Type B pancreatic cell (in vitro differentiated cells): ENCODE data around the gene CDH18. TPM values are rescaled to one million over a fixed set of nuclear protein-coding genes. Genes with fewer than 3 reads are reported as not detected.

Source experiments
- DNase-seq: peaks from one replicate; pipeline ENCODE4 v3.0.0; 2021; ENCODE audit warnings: mixed read lengths; ENCODE audit not compliant: unreplicated experiment; ENCODE audit errors: extremely low spot score
- H3K27ac Mint-ChIP-seq: 2 replicates; pipeline ENCODE4 v1.8.0; 2021; ENCODE audit warnings: mild to moderate bottlenecking, mixed read lengths
- H3K27me3 Mint-ChIP-seq: 2 replicates; pipeline ENCODE4 v1.8.0; 2021; ENCODE audit warnings: mixed read lengths
- H3K36me3 Mint-ChIP-seq: 2 replicates; pipeline ENCODE4 v1.8.0; 2021; ENCODE audit warnings: mixed read lengths
- H3K4me1 Mint-ChIP-seq: one replicate; pipeline ENCODE4 v1.8.0; 2021; ENCODE audit warnings: mixed read lengths; ENCODE audit not compliant: unreplicated experiment
- H3K4me3 Mint-ChIP-seq: 2 replicates; pipeline ENCODE4 v1.8.0; 2021; ENCODE audit warnings: mild to moderate bottlenecking, mixed read lengths
- H3K9me3 Mint-ChIP-seq: 2 replicates; pipeline ENCODE4 v1.8.0; 2021; ENCODE audit warnings: mixed read lengths
- total RNA-seq: library from RNA; stranded (reverse); gene quantifications from 2 replicates; pipeline ENCODE4 v1.2.1, GENCODE V29; 2021; ENCODE audit warnings: low replicate concordance
- TF ChIP-seq, protein P1 (sequence below): fragments of 200-600 bp; sonication (generic); conservative IDR thresholded peaks from 2 replicates; pipeline ENCODE4 v1.5.0; 2021; ENCODE audit warnings: antibody characterized with exemption, mild to moderate bottlenecking

Gene CDH18
- total RNA-seq, 1 donor from 2014 or later, result 20.2 TPM

GRCh38 chr5:19988457-19988856, 457 bp upstream of the CDH18 start:
- no peak for DNase-seq
- TF ChIP-seq, protein P1, sequence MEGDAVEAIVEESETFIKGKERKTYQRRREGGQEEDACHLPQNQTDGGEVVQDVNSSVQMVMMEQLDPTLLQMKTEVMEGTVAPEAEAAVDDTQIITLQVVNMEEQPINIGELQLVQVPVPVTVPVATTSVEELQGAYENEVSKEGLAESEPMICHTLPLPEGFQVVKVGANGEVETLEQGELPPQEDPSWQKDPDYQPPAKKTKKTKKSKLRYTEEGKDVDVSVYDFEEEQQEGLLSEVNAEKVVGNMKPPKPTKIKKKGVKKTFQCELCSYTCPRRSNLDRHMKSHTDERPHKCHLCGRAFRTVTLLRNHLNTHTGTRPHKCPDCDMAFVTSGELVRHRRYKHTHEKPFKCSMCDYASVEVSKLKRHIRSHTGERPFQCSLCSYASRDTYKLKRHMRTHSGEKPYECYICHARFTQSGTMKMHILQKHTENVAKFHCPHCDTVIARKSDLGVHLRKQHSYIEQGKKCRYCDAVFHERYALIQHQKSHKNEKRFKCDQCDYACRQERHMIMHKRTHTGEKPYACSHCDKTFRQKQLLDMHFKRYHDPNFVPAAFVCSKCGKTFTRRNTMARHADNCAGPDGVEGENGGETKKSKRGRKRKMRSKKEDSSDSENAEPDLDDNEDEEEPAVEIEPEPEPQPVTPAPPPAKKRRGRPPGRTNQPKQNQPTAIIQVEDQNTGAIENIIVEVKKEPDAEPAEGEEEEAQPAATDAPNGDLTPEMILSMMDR, result no peak
- Mint-ChIP-seq H3K36me3 (no peaks in the 10 kb centered on the region), H3K4me1 (peaks cover 8% of the 10 kb centered on the region), H3K27ac (no peak overlapping the region), H3K9me3 (no peaks in the 10 kb centered on the region), H3K27me3 (peaks cover 56% of the 10 kb centered on the region), H3K4me3 (peak overlapping the region; percentile 85)

DNA sequence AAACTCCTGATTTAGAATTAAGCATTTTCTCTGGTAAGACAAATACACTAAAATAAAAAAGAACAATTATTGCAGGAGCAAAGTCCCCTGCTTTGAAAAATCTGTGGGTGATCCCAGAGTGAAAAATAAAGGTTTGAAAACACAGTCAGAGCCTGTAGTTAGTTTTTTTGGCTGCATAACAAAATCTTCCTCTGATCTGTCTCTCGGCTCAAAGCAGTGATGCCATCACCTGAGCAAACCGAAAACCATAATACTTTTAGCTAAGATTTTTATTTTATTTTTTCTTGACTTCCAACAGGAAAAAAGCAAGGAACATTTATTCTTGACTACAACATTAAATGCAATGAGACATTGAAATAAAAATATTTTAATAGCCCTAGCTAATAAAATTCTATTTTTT, 1.2 kb downstream of the CDH18 start:
- TF ChIP-seq, protein P1, result no peak
- Mint-ChIP-seq H3K4me3 (no peak overlapping the region), H3K27me3 (peaks cover 56% of the 10 kb centered on the region), H3K4me1 (peaks cover 8% of the 10 kb centered on the region), H3K9me3 (no peaks in the 10 kb centered on the region), H3K36me3 (no peaks in the 10 kb centered on the region), H3K27ac (no peak overlapping the region)
- DNase-seq, result no peak

- Mint-ChIP-seq H3K4me3 (no peak overlapping the region), H3K27ac (no peak overlapping the region), H3K36me3 (no peaks in the 10 kb centered on the region), H3K9me3 (no peaks in the 10 kb centered on the region), H3K4me1 (peaks cover 8% of the 10 kb centered on the region), H3K27me3 (peaks cover 60% of the 10 kb centered on the region)
- TF ChIP-seq, protein P1, result no peak
- no peak for DNase-seq
Measured at GRCh38 chr5:19986031-19986619, 1.9 kb downstream of the CDH18 start.

- H3K9me3 Mint-ChIP-seq, result no peaks in the 10 kb centered on the region
- no peak overlapping the region for H3K4me3 Mint-ChIP-seq
- TF ChIP-seq, protein P1, result no peak
- H3K36me3 Mint-ChIP-seq, result no peaks in the 10 kb centered on the region
- peaks cover 3% of the 10 kb centered on the region for H3K27me3 Mint-ChIP-seq
- no peak for DNase-seq
- no peak overlapping the region for H3K27ac Mint-ChIP-seq
- no peaks in the 10 kb centered on the region for H3K4me1 Mint-ChIP-seq
Measured at GRCh38 chr5:19978476-19978875, 9.5 kb downstream of the CDH18 start.

DNA sequence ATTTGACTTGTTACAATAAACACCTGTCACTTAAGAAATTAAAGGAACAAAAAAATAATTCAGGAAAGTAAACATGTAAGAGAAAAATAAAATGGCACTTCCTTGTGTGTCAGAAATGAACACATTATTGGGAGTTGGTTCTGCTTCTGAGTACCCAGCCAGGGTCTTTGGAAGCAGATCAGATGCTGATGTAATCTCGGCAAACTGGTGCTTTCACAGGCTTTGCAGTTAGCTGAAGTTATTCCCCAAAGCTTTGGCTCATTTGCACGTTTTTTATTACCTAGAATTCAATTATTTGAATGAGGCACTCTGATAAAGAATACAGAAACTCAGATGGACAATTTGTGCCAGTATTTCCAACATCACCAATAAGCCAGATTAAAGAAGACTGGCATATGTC, 10.9 kb downstream of the CDH18 start:
- Mint-ChIP-seq H3K4me3 (no peak overlapping the region), H3K9me3 (no peaks in the 10 kb centered on the region), H3K27me3 (peaks cover 3% of the 10 kb centered on the region), H3K4me1 (no peaks in the 10 kb centered on the region), H3K27ac (no peak overlapping the region), H3K36me3 (no peaks in the 10 kb centered on the region)
- DNase-seq, result no peak
- TF ChIP-seq, protein P1, result no peak

GRCh38 chr5:19975795-19976194, 12.2 kb downstream of the CDH18 start:
- H3K27me3 Mint-ChIP-seq, result no peaks in the 10 kb centered on the region
- no peaks in the 10 kb centered on the region for H3K36me3 Mint-ChIP-seq
- no peaks in the 10 kb centered on the region for H3K9me3 Mint-ChIP-seq
- no peaks in the 10 kb centered on the region for H3K4me1 Mint-ChIP-seq
- TF ChIP-seq, protein P1, result no peak
- no peak for DNase-seq
- H3K27ac Mint-ChIP-seq, result no peak overlapping the region
- no peak overlapping the region for H3K4me3 Mint-ChIP-seq
